Neuronal stem cell (in vitro differentiated cells): ENCODE data around the gene ZSCAN29.

Experiments used
- DNase-seq: peaks from one replicate; pipeline ENCODE4 v3.0.0-alpha.2; 2013; ENCODE audit warnings: low spot score
- H2AFZ ChIP-seq: one replicate; pipeline ENCODE4 v1.6.1; 2013; ENCODE audit warnings: mild to moderate bottlenecking, low read length, inconsistent platforms
- H2AK5ac ChIP-seq: 2 replicates; pipeline ENCODE4 v1.6.1; 2013; ENCODE audit warnings: low read depth, mild to moderate bottlenecking, inconsistent platforms, low read length, moderate library complexity, mixed read lengths
- H2BK120ac ChIP-seq: 2 replicates; pipeline ENCODE4 v1.6.1; 2013; ENCODE audit warnings: low read depth, mild to moderate bottlenecking, inconsistent platforms, low read length, moderate library complexity, mixed read lengths
- H2BK12ac ChIP-seq: one replicate; pipeline ENCODE4 v1.6.1; 2013; ENCODE audit warnings: low read length, inconsistent platforms
- H2BK15ac ChIP-seq: 2 replicates; pipeline ENCODE4 v1.6.1; 2013; ENCODE audit warnings: mild to moderate bottlenecking, low read length, inconsistent platforms, mixed read lengths
- H2BK5ac ChIP-seq: one replicate; pipeline ENCODE4 v1.6.1; 2013; ENCODE audit warnings: inconsistent platforms, mild to moderate bottlenecking, low read length, moderate library complexity
- H3K14ac ChIP-seq: one replicate; pipeline ENCODE4 v1.6.1; 2013; ENCODE audit warnings: low read length, inconsistent platforms
- H3K18ac ChIP-seq: 2 replicates; pipeline ENCODE4 v1.6.1; 2013; ENCODE audit warnings: low read length, inconsistent platforms
- H3K23ac ChIP-seq: 2 replicates; pipeline ENCODE4 v1.6.1; 2013; ENCODE audit warnings: low read depth, mild to moderate bottlenecking, mixed read lengths, low read length, inconsistent platforms; ENCODE audit not compliant: poor library complexity
- H3K27ac ChIP-seq: replicated peaks from 3 replicates; pipeline ENCODE4 v1.5.1; 2013; ENCODE audit warnings: low read length, inconsistent platforms
- H3K27me3 ChIP-seq, 3 experiments: 2 replicates each; pipeline ENCODE4 v1.6.1; 2013; ENCODE audit warnings: low read length in 3 of 3, mild to moderate bottlenecking in 2 of 3, inconsistent platforms in 1 of 3, low read depth in 1 of 3, mixed read lengths in 1 of 3, moderate library complexity in 1 of 3; ENCODE audit not compliant: control insufficient read depth in 3 of 3, insufficient read depth in 3 of 3
- H3K36me3 ChIP-seq, 2 donors: replicated peaks in 1 of 2; 2 replicates each; pipeline ENCODE4 v1.6.1; 2013; ENCODE audit warnings: low read length in 2 of 2; ENCODE audit not compliant: control insufficient read depth in 2 of 2, insufficient read depth in 2 of 2
- H3K4ac ChIP-seq: 2 replicates; pipeline ENCODE4 v1.6.1; 2013; ENCODE audit warnings: inconsistent platforms, mild to moderate bottlenecking, low read length, moderate library complexity
- H3K4me1 ChIP-seq, 2 donors: 1 replicate in 1 of 2; 2 replicates in 1 of 2; pipeline ENCODE4 v1.6.1; 2013; ENCODE audit warnings: low read length in 2 of 2, low read depth in 1 of 2; ENCODE audit not compliant: control insufficient read depth in 2 of 2, insufficient read depth in 1 of 2
- H3K4me2 ChIP-seq: one replicate; pipeline ENCODE4 v1.6.1; 2013; ENCODE audit warnings: mild to moderate bottlenecking, low read length, inconsistent platforms; ENCODE audit not compliant: insufficient read depth, poor library complexity, severe bottlenecking
- H3K4me3 ChIP-seq, 2 donors: 2 replicates each; pipeline ENCODE4 v1.5.1; 2013; ENCODE audit warnings: low read length in 2 of 2, mild to moderate bottlenecking in 2 of 2, inconsistent platforms in 1 of 2, moderate library complexity in 1 of 2
- H3K79me1 ChIP-seq: one replicate; pipeline ENCODE4 v1.6.1; 2013; ENCODE audit warnings: low read depth, mild to moderate bottlenecking, inconsistent platforms, low read length, moderate library complexity
- H3K9ac ChIP-seq: one replicate; pipeline ENCODE4 v1.6.1; 2013; ENCODE audit warnings: mild to moderate bottlenecking, low read depth, low read length, inconsistent platforms; ENCODE audit not compliant: poor library complexity
- H3K9me3 ChIP-seq, 2 donors: replicated peaks in 1 of 2; 2 replicates each; pipeline versions ENCODE3 to v1.6.1; 2013; ENCODE audit warnings: low read length in 2 of 2, mild to moderate bottlenecking in 2 of 2, inconsistent platforms in 1 of 2, low read depth in 1 of 2, mixed read lengths in 1 of 2, moderate library complexity in 1 of 2; ENCODE audit not compliant: control insufficient read depth in 2 of 2, insufficient read depth in 1 of 2
- H4K8ac ChIP-seq: one replicate; pipeline ENCODE4 v1.6.1; 2013; ENCODE audit warnings: low read depth, mild to moderate bottlenecking, inconsistent platforms, low read length, moderate library complexity
- H4K91ac ChIP-seq: one replicate; pipeline ENCODE4 v1.6.1; 2013; ENCODE audit warnings: low read length, low read depth, mild to moderate bottlenecking, inconsistent platforms; ENCODE audit not compliant: poor library complexity
- WGBS, 2 donors: extraction: QIAGEN DNeasy Blood & Tissue Kit; methylation state at CpG; one replicate each; pipeline ENCODE4 v1.1.7; 2013; ENCODE audit warnings: missing lambda C conversion rate in 2 of 2, mixed read lengths in 1 of 2; ENCODE audit not compliant: insufficient read length in 2 of 2, insufficient replicate concordance in 1 of 2; ENCODE audit errors: extremely low coverage in 2 of 2; 5-methylcytosine and 5-hydroxymethylcytosine counted together

Gene ZSCAN29

DNA sequence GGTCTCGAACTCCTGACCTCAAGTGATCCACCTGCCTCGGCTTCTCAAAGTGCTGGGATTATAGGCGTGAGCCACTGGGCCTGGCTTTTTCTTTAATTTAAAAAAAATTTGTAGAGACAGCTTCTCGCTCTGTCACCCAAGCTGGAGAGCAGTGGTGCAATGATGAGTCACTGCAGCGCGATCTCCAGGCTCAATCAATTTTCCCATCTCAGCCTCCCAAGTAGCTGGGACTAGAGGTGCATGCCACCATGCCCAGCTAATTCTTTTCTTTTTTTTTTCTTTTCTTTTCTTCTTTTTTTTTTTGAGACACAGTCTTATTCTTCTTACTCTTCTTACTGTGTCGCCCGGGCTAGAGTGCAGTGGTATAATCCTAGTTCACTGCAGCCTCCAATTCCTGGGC lies 19.9 kb upstream of the ZSCAN29 start:
- Histone ChIP-seq H3K14ac (no peak overlapping the region), H4K8ac (no peak overlapping the region), H4K91ac (no peak overlapping the region), H3K27me3 (no peaks in the 10 kb centered on the region), H2BK120ac (no peak overlapping the region), H2BK15ac (no peak overlapping the region), H3K4me3 (no peak overlapping the region), H2BK5ac (no peak overlapping the region), H3K9me3 (no peaks in the 10 kb centered on the region), H3K4me1 (no peaks in the 10 kb centered on the region), H3K4me2 (peak overlapping the region; percentile 2), H3K4ac (no peak overlapping the region), H3K36me3 (peaks cover 14 to 65% of the 10 kb centered on the region in 2 donors), H2AK5ac (no peak overlapping the region), H3K23ac (no peak overlapping the region), H2AFZ (no peak overlapping the region), H3K27ac (no peak overlapping the region), H3K9ac (no peak overlapping the region), H3K18ac (no peak overlapping the region), H3K79me1 (no peaks in the 10 kb centered on the region), H2BK12ac (no peak overlapping the region)
- no CpG with 5 or more reads among the region's 8 CpGs for WGBS, 2 donors
- DNase-seq, result no peak

- Histone ChIP-seq H3K4me3 (no peak overlapping the region), H3K18ac (no peak overlapping the region), H3K27ac (no peak overlapping the region), H2BK12ac (no peak overlapping the region), H2BK15ac (no peak overlapping the region), H3K9ac (no peak overlapping the region), H4K91ac (no peak overlapping the region), H3K4ac (no peak overlapping the region), H2BK5ac (no peak overlapping the region), H2AFZ (no peak overlapping the region), H3K4me1 (no peaks in the 10 kb centered on the region), H3K4me2 (no peak overlapping the region), H3K27me3 (no peaks in the 10 kb centered on the region), H3K23ac (no peak overlapping the region), H2BK120ac (no peak overlapping the region), H3K36me3 (peaks cover 15 to 94% of the 10 kb centered on the region in 2 donors), H4K8ac (no peak overlapping the region), H3K79me1 (no peaks in the 10 kb centered on the region), H3K9me3 (no peaks in the 10 kb centered on the region), H3K14ac (no peak overlapping the region), H2AK5ac (no peak overlapping the region)
- DNase-seq, result no peak
- WGBS, 2 donors, result no CpG with 5 or more reads among the region's 2 CpGs
Measured at GRCh38 chr15:43383070-43383469, 12.2 kb upstream of the ZSCAN29 start.

DNA sequence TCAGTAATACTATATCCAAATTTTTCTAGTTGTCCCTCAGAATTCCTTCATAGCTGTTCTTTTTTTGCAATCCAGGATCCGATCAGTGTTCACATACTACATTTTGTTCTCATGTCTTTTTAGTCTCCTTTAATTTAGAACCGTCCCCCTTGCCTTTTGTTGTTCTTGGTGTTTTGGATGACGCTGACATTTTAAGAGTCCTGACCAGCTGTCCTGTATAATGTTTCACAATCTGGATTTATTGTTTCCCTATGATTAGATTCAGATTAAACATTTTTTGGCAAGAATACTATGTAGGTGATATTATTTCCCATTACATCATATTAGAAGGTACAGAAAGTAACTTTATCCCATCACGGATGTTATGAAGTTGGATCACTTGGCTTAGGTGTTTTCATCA lies 11.5 kb upstream of the ZSCAN29 start:
- no peak overlapping the region for H3K27ac ChIP-seq
- H4K91ac ChIP-seq, result no peak overlapping the region
- peaks cover 17 to 95% of the 10 kb centered on the region in 2 donors for H3K36me3 ChIP-seq
- no peak overlapping the region for H2BK12ac ChIP-seq
- H3K14ac ChIP-seq, result no peak overlapping the region
- H3K9me3 ChIP-seq, result no peaks in the 10 kb centered on the region
- no peak overlapping the region for H3K23ac ChIP-seq
- no peaks in the 10 kb centered on the region for H3K79me1 ChIP-seq
- no peak overlapping the region for H3K4ac ChIP-seq
- H3K4me3 ChIP-seq, result no peak overlapping the region
- no CpG with 5 or more reads among the region's 4 CpGs for WGBS, 2 donors
- H3K4me2 ChIP-seq, result no peak overlapping the region
- no peak overlapping the region for H2AFZ ChIP-seq
- no peak overlapping the region for H2BK5ac ChIP-seq
- no peak overlapping the region for H2AK5ac ChIP-seq
- H3K27me3 ChIP-seq, result no peaks in the 10 kb centered on the region
- H2BK120ac ChIP-seq, result no peak overlapping the region
- no peaks in the 10 kb centered on the region for H3K4me1 ChIP-seq
- DNase-seq, result no peak
- no peak overlapping the region for H3K18ac ChIP-seq
- H3K9ac ChIP-seq, result no peak overlapping the region
- H4K8ac ChIP-seq, result no peak overlapping the region
- no peak overlapping the region for H2BK15ac ChIP-seq

GRCh38 chr15:43378601-43379000 lies 7.8 kb upstream of the ZSCAN29 start:
- Histone ChIP-seq H4K8ac (no peak overlapping the region), H3K14ac (no peak overlapping the region), H2BK5ac (no peak overlapping the region), H3K79me1 (no peaks in the 10 kb centered on the region), H2AFZ (no peak overlapping the region), H3K18ac (no peak overlapping the region), H2BK12ac (no peak overlapping the region), H3K9ac (no peak overlapping the region), H3K27me3 (no peaks in the 10 kb centered on the region), H3K27ac (no peak overlapping the region), H3K9me3 (no peaks in the 10 kb centered on the region), H3K4me3 (no peak overlapping the region), H2BK15ac (no peak overlapping the region), H2AK5ac (no peak overlapping the region), H4K91ac (no peak overlapping the region), H3K4ac (no peak overlapping the region), H3K36me3 (peaks cover 20 to 91% of the 10 kb centered on the region in 2 donors), H3K4me2 (no peak overlapping the region), H3K23ac (no peak overlapping the region), H3K4me1 (no peaks in the 10 kb centered on the region), H2BK120ac (no peak overlapping the region)
- DNase-seq, result no peak
